ENCODE results near the gene GUCY2F. TPM values are rescaled to one million over a fixed set of nuclear protein-coding genes. Genes with fewer than 3 reads are reported as not detected.

The GUCY2F gene
- 0.05 and 0.11 TPM in 2 replicates for total RNA-seq
- not detected for polyA plus RNA-seq (2012)

- no peak for DNase-seq (ENCODE audit: low read depth)
These were observed at the start of gene GUCY2F for GRCh38 chrX:109481986-109482385. GUCY2F (minus strand) TSS chrX:109482086; CDS start chrX:109475936, 6,150 bp downstream.

- no peak for DNase-seq (ENCODE audit: low read depth)
These were observed 37.1 kb upstream of the GUCY2F start for GRCh38 chrX:109519001-109519400.

DNA sequence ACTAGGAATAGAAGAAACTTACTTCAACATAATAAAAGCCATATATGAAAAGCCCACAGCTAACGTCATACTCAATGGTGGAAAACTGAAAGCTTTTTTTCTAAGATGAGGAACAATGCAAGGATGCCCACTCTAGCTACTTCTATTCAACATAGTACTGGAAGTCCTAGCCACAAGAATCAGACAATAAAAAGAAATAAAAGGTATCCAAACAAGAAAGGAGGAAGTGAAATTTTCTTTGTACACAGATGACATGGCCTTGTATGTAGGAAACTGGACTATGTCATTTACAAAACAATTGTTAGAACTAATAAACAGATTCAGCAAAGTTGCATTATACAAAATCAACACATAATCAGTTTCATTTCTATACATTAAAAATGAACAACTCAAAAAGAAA, 29.2 kb upstream of the GUCY2F start:
- no peak for DNase-seq (ENCODE audit: low read depth)

DNA sequence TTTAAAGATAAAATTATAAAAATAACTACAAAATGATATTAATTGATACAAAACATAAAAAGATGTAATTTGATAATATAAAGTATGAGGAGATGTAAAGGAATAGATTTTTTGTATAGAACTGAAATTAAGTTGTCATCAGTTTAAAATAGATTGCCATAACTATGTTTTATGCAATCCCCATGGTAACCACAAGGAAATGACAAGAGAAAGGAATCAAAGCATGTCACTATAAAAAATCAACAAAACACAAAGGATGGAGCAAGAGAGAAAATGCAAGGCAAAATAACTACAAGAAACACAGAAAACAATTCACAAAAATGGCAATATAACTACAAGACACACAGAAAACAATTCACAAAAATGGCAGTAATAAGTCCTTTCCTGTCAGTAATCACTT, 27.0 kb upstream of the GUCY2F start:
- no peak for DNase-seq (ENCODE audit: low read depth)

GRCh38 chrX:109501176-109501575, 19.3 kb upstream of the GUCY2F start:
- no peak for DNase-seq (ENCODE audit: low read depth)

- DNase-seq (ENCODE audit: low read depth), result no peak
These were observed 16.5 kb upstream of the GUCY2F start for GRCh38 chrX:109498434-109498833.

GRCh38 chrX:109489174-109489573, 7.3 kb upstream of the GUCY2F start:
- no peak for DNase-seq (ENCODE audit: low read depth)

GRCh38 chrX:109487640-109488039, 5.8 kb upstream of the GUCY2F start:
- no peak for DNase-seq (ENCODE audit: low read depth)

DNA sequence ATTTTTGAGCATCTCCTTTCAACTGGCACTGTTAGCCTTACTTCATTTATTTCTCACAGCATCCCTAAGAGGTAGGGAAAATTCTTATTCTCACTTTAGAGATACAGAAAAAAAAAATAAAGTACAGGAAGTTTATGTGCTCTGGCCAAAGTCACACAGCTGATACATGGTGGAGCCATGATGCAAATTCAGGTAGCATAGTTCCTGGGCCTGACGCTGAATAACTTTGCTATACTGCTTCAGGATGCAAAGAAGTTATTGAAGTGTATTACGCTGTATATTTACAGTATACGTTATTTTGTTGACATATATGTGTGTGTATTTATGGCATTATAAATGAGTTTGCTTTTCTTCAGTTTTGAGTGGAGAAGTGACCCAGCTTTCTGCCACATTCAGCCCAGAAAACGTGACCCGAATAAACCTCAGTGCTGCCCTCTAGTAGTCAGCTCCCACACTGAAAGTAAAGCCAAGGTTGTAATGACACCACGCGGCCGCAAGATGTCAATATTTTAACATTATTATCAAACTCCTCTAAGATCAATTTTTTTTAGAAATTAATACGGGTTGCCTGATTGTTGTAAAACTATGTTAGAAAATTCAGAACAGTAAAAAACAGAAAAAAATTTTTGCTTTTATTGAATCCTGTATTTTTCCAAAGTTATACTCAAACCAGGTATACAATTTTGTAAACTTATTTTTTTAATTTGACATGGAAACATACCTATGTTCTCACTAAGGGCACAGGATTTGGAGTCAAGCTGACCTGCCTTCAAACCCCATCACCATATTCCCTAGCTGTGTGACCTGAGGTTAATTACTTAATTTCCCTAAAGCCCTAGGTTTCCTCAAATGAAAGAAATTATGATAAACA, 3.8 kb upstream of the GUCY2F start:
- peak; percentile 58 for DNase-seq (ENCODE audit: low read depth)

DNA sequence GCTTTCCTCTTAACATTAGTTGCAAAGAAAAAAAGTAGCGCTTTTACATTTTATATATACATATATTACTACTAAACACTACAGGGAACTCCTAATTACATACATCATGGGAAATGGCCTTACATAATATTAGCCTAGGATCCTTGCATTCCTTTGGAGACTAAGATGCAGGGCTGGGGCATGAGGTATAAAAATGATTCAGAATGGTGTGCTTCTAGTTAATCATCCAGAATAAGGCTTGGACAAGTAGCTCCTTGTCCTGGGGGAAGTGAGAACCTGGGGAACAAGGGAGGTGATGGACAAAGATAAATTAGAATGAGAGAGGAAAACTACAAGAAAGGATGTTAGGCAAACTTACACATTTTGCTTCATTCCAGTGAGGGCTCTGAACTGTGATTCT, 3.0 kb upstream of the GUCY2F start:
- DNase-seq (ENCODE audit: low read depth), result no peak

- DNase-seq (ENCODE audit: low read depth), result peak; percentile 71
These were observed 6.6 kb downstream of the GUCY2F start for GRCh38 chrX:109475174-109475891.

DNA sequence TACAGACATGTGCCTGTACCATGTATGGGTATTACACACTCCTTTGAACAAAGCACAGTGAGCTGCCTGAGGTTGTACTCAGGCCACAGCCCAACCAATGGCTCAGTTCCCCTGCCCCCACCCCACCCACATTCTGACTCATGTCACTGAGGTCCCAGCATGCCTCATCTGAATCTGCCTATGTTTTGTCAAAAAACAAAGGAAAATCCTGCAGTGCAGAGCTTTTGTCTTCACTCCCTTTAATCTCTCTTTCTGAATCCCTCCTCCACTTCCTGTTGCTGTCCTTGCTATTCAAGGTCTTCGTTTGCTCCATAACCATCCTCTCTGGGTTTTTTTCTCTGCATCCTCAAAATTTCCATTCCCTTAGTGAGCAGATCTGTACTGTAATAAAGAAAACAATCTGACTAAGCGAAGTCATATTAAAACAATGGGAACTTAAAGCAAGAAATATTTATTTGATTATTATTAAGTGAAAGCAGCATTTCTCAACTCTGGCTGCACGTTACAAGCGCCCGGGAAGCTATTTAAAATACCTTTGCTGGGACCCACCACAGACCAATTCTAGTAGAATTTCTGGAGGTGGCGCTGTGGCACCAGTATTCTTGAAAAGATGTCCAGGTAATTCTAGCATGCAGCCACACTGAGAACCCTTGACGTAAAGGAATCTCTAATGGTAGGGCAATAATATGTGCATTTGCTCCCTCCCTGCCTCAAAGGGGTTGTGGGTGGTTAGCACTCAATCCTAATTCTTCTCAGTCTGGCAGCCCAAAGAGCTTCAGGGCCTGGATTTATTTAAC, 8.7 kb downstream of the GUCY2F start:
- DNase-seq (ENCODE audit: low read depth), result peak; percentile 35

GRCh38 chrX:109464231-109464630, 17.7 kb downstream of the GUCY2F start:
- no peak for DNase-seq (ENCODE audit: low read depth)

- no peak for DNase-seq (ENCODE audit: low read depth)
These were observed 18.1 kb downstream of the GUCY2F start for GRCh38 chrX:109463784-109464183.

GRCh38 chrX:109448282-109448938, 33.5 kb downstream of the GUCY2F start:
- DNase-seq (ENCODE audit: low read depth), result no peak

DNA sequence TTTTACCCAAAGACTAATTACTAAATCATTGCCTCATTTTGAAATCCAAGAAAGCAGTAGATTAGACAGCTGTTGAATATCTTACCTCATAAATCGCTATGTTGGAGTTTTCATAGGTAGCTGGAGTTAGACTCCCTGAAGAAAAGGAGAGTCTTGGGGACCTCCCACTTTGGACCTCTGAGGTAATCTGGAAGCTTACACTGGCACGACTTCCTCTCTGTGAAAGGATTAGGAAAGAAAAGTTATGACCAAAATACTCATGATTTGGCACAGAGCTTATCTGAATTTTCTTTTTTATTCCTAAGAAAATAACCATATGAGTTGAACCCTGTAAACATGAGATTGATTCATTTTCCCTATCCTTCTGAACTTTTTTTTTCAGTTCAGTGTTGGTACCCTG, 40.6 kb downstream of the GUCY2F start:
- no peak for DNase-seq (ENCODE audit: low read depth)

DNA sequence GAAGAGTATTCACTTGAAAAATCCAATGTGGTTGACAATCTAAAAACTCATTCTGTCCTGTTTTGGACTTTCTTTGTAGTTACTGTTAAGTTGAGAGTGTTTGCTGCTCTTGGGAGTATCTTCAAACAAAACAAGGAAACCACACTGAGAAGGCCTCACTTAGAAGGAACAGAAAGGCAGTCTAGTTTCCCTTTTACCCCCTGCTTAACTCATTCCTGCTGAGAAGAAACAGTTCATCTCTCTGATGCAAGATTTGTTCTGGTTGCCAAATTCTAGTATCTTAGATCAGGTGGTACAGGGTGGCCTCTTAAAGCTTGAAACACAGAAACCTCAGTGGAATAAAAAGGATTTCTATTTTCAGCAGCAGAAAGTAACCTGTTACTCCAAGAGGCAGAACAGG, 41.4 kb downstream of the GUCY2F start:
- no peak for DNase-seq (ENCODE audit: low read depth)

DNA sequence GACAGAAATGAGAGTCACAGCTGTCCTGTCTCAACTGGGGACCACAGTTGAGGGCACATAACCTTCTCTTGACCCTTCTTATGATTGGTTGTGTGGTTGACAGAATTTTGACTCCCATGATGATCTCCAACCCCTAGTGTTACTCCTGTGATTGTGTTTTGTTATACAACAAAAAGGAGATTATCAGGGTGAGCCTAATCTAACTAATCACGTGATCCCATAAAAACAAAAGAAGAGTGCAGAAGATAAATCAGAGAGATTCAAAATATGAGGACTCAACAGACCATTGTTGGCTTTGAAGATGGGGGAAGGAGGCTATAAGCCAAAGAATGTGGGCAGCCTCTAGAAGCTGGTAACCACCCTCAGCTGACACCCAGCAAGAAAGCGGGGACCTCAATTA, 72.7 kb downstream of the GUCY2F start:
- no peak for DNase-seq (ENCODE audit: low read depth)

DNA sequence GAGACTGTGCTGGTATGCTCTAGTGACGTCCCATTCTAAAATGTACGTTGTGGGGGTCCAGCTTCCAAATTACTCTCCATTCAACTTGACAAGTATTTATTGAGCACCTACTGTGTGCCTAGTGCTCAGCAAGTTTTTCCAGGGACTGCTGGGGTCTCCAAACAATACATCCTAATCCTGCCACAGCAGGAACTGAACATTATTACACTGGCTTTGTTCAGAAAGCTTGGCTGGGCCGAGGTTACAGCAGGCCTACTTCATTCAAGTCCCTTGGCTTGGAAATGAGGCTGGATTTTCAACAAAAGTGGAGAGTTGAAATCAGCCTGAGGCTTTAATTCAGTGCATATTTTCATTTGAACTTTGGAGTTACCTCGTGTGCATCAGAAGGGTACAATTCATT, 78.0 kb downstream of the GUCY2F start:
- no peak for DNase-seq (ENCODE audit: low read depth)

DNA sequence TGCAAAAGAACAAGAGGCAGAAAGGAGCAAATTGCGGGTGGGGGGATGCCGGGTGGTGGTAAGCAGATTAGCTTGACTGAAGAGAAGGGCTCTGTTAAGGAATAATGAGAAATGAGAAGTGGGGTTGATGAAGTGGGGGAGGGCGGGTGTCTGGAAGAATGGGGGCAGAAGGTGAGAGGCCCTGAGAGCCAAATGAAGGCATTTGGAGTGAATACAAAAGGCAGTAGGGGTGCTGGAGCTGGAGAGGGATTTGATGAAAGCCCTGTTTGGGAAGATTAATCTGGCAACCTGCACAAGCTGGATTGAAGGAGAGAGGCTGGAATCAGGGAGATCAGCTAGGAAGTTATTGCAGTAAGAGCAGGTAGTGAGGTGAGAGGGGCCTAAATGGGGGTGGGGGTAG, 82.1 kb downstream of the GUCY2F start:
- DNase-seq (ENCODE audit: low read depth), result no peak

DNA sequence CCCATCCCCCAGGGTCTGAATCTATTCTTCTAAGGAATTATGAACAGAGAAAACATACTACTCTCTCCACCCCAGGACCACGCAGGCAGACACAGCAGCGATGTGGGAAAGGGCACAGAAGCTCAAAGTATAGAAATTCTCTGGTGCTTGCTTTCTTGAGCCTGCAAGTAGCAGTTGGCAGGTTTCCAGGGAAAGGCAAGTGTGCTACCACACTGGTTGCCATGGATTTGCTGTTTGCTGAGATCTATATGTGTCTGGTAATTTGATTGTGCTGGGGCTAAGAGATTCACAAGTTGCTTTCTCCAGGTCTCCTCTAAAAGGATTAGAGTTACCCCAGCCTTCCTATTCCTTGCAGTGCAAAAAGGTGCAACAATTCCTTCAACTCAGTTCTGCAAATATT, 83.1 kb downstream of the GUCY2F start:
- DNase-seq (ENCODE audit: low read depth), result no peak
